HG02885 (cell line): ENCODE measurements around the gene ARHGAP8.
"Not testable (repeated sequence)": the region's sequence is repeated elsewhere in the genome, so short reads cannot be mapped to it uniquely, and the experiment has no call there.

ENCODE experiments used
- ATAC-seq: cut with Tn5 transposase; IDR thresholded peaks from one replicate; pipeline ENCODE4 v1.9.1; 2021; ENCODE audit warnings: mild to moderate bottlenecking; ENCODE audit not compliant: unreplicated experiment, poor library complexity

The ARHGAP8 gene

GRCh38 chr22:44737406-44738346, 14.7 kb upstream of the ARHGAP8 start:
- ATAC-seq = no peak

- no peak for ATAC-seq
These were observed 14.0 kb upstream of the ARHGAP8 start for GRCh38 chr22:44738347-44738715.

- no peak for ATAC-seq
These were observed 13.4 kb upstream of the ARHGAP8 start for GRCh38 chr22:44739024-44739423.

- not testable (repeated sequence) for ATAC-seq
These were observed 12.7 kb upstream of the ARHGAP8 start for GRCh38 chr22:44739666-44740065.

- no peak for ATAC-seq
These were observed 12.1 kb upstream of the ARHGAP8 start for GRCh38 chr22:44740307-44740706.

- ATAC-seq = no peak
These were observed 10.4 kb upstream of the ARHGAP8 start for GRCh38 chr22:44741929-44742328.

- ATAC-seq = no peak
These were observed 9.1 kb upstream of the ARHGAP8 start for GRCh38 chr22:44743247-44743646.

GRCh38 chr22:44743804-44744211, 8.6 kb upstream of the ARHGAP8 start:
- ATAC-seq = no peak

- no peak for ATAC-seq
These were observed 6.3 kb upstream of the ARHGAP8 start for GRCh38 chr22:44745853-44746789.

GRCh38 chr22:44747784-44748127, 4.6 kb upstream of the ARHGAP8 start:
- ATAC-seq = not testable (repeated sequence)

GRCh38 chr22:44748524-44748923, 3.9 kb upstream of the ARHGAP8 start:
- no peak for ATAC-seq

GRCh38 chr22:44750481-44750880, 1.9 kb upstream of the ARHGAP8 start:
- no peak for ATAC-seq

- no peak for ATAC-seq
These were observed 1.0 kb downstream of the ARHGAP8 start for GRCh38 chr22:44753189-44754042.

GRCh38 chr22:44754998-44755397, 2.6 kb downstream of the ARHGAP8 start:
- ATAC-seq = no peak

GRCh38 chr22:44755417-44755816, 3.0 kb downstream of the ARHGAP8 start:
- no peak for ATAC-seq

- ATAC-seq = no peak
These were observed 3.6 kb downstream of the ARHGAP8 start for GRCh38 chr22:44755956-44756361.

GRCh38 chr22:44758344-44758973, 6.1 kb downstream of the ARHGAP8 start:
- no peak for ATAC-seq

GRCh38 chr22:44759001-44759400, 6.6 kb downstream of the ARHGAP8 start:
- ATAC-seq = no peak

- ATAC-seq = no peak
These were observed 7.3 kb downstream of the ARHGAP8 start for GRCh38 chr22:44759430-44760310.
